Naive thymus-derived CD8-positive, alpha-beta T cell (primary cell): Measurements from ENCODE around the gene CFAP410. TPM values are rescaled to one million over a fixed set of nuclear protein-coding genes. Genes with fewer than 3 reads are reported as not detected.

Experiments
- ATAC-seq, 2 donors: fragments of 150-1000 bp; cut with Tn5 transposase in 1 of 2; sonication (Bioruptor Pico), chemical (Tn5 transposase) in 1 of 2; 1 replicate in 1 of 2; 2 replicates in 1 of 2; pipeline ENCODE4 v1.10.0; 2021; ENCODE audit warnings: mild to moderate bottlenecking in 2 of 2, moderate library complexity in 2 of 2
- POLR2A ChIA-PET: fragments of 350-600 bp; sonication (Branson Sonifier 250); formaldehyde crosslinking; loops from one replicate; lab custom pipeline; 2021; ENCODE audit warnings: antibody characterized with exemption; lab: Charles Lee
- DNase-seq, 10 donors: peaks; one replicate each; pipeline versions ENCODE4 v3.0.0 to v3.0.0-alpha.2; 2020 to 2022
- H3K27ac Mint-ChIP-seq, 10 donors: one replicate each; pipeline ENCODE4 v1.8.0; 2020 to 2022; ENCODE audit warnings: mild to moderate bottlenecking in 10 of 10, mixed read lengths in 10 of 10, moderate library complexity in 4 of 10, inconsistent platforms in 1 of 10
- H3K27me3 Mint-ChIP-seq, 5 donors: one replicate each; pipeline ENCODE4 v1.8.0; 2021 to 2022; ENCODE audit warnings: mixed read lengths in 5 of 5
- H3K36me3 Mint-ChIP-seq, 3 donors: one replicate each; pipeline ENCODE4 v1.8.0; 2020 to 2022; ENCODE audit warnings: mixed read lengths in 3 of 3, mild to moderate bottlenecking in 2 of 3, inconsistent platforms in 1 of 3
- H3K4me1 Mint-ChIP-seq, 4 donors: one replicate each; pipeline ENCODE4 v1.8.0; 2021 to 2022; ENCODE audit warnings: mixed read lengths in 4 of 4
- H3K4me3 Mint-ChIP-seq, 10 donors: one replicate each; pipeline ENCODE4 v1.8.0; 2020 to 2022; ENCODE audit warnings: mild to moderate bottlenecking in 10 of 10, mixed read lengths in 10 of 10, moderate library complexity in 6 of 10, inconsistent platforms in 1 of 10
- H3K9me3 Mint-ChIP-seq, 9 donors: one replicate each; pipeline ENCODE4 v1.8.0; 2020 to 2022; ENCODE audit warnings: mixed read lengths in 9 of 9, mild to moderate bottlenecking in 3 of 9, inconsistent platforms in 1 of 9, moderate library complexity in 1 of 9
- polyA plus RNA-seq, 3 donors: library from polyadenylated mRNA; unstranded; fragments of 300-500 nt; fragmentation: Illumina TruSeq; gene quantifications; one replicate each; pipeline ENCODE4 v1.2.3, GENCODE V29; 2021
- total RNA-seq, 8 experiments: library from RNA in 2 of 8; stranded (reverse) in 2 of 8; gene quantifications; one replicate each; pipeline ENCODE4 v1.2.3 and lab custom pipeline; 2021 to 2026

The CFAP410 gene
- total and polyA plus RNA-seq, 5 experiments from 2014 or later: 23.2 to 60.2 (median 40.6) TPM

DNA sequence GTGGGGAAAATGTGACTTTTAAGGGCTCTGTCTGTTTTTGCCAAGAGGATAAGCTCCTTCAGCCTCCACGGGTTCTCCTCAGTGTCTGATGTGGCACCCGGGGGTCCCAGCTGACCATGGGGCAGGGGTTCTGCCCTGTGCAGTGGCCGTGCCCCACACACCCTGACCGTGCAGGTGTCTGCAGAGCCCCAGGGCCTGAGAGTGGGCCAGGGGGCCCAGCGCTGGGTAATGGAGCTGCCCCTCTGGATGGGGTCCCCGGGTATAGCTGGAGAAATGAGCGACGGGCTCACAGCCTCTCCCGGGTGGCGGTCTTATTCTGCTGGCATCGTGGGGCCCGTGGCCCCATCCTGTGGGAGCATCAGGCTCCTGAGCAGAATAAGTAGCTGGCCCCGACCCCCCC, 42.3 kb downstream of the CFAP410 start:
- H3K36me3 Mint-ChIP-seq: no peaks in the 10 kb centered on the region
- no peaks in the 10 kb centered on the region for H3K9me3 Mint-ChIP-seq
- H3K4me3 Mint-ChIP-seq: no peak overlapping the region
- no peak for ATAC-seq
- POLR2A ChIA-PET: interaction anchor here (2.5 kb wide), 1 partner anchor 41 kb away, joined by 8 read pairs; the partner anchor contains the start of gene CFAP410
- DNase-seq: no peak
- no peaks in the 10 kb centered on the region for H3K27me3 Mint-ChIP-seq
- peaks cover 17 to 68% (median 51%) of the 10 kb centered on the region in 4 donors for H3K4me1 Mint-ChIP-seq
- H3K27ac Mint-ChIP-seq: no peak overlapping the region

- POLR2A ChIA-PET: no interaction called here
- no peaks in the 10 kb centered on the region for H3K9me3 Mint-ChIP-seq
- H3K36me3 Mint-ChIP-seq: no peaks in the 10 kb centered on the region
- DNase-seq (no peak), ATAC-seq (no peak)
- no peak overlapping the region for H3K27ac Mint-ChIP-seq
- no peaks in the 10 kb centered on the region for H3K27me3 Mint-ChIP-seq
- no peak overlapping the region for H3K4me3 Mint-ChIP-seq
- H3K4me1 Mint-ChIP-seq: peaks cover 16 to 64% (median 44%) of the 10 kb centered on the region in 4 donors
These were observed 43.1 kb downstream of the CFAP410 start for GRCh38 chr21:44296103-44296519.

DNA sequence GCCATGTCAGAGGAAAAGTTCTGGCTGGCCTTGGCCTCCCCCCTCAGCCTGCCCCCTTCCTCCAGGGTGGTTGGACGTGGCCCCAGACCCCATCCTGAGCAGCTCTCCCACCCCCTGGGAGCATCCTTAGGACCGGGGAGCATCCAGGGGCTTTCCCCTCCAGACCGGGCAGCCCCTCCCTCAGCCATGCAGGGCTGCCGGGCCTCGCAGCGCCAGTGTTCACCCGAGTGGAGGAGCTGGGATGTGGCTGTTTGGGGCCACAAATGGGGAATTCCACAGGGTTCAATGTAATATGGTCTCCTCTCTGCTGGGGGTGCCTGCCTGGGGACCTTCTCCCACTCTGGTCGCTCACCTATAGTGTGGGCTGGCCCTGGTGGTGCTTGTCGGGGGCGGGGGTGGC, 43.5 kb downstream of the CFAP410 start:
- peaks cover 13 to 59% (median 39%) of the 10 kb centered on the region in 4 donors for H3K4me1 Mint-ChIP-seq
- ATAC-seq (no peak), DNase-seq (no peak)
- no peaks in the 10 kb centered on the region for H3K27me3 Mint-ChIP-seq
- POLR2A ChIA-PET: no interaction called here
- H3K36me3 Mint-ChIP-seq: no peaks in the 10 kb centered on the region
- H3K9me3 Mint-ChIP-seq: no peaks in the 10 kb centered on the region
- H3K4me3 Mint-ChIP-seq: peak overlapping the region in 4 of 10 donors; percentile 11 to 54 (median 38)
- H3K27ac Mint-ChIP-seq: peak overlapping the region in 7 of 10 donors; percentile 16 to 87 (median 73)

GRCh38 chr21:44295163-44295573, 44.0 kb downstream of the CFAP410 start:
- Mint-ChIP-seq H3K36me3 (no peaks in the 10 kb centered on the region), H3K9me3 (no peaks in the 10 kb centered on the region), H3K27ac (peak overlapping the region; percentile 16 to 87 (median 72)), H3K4me3 (peak overlapping the region in 5 of 10 donors; percentile 11 to 54 (median 26)), H3K27me3 (no peaks in the 10 kb centered on the region), H3K4me1 (peaks cover 13 to 58% (median 38%) of the 10 kb centered on the region in 4 donors)
- ATAC-seq (no peak), DNase-seq (peak in 3 of 10 donors; percentile 20 to 28 (median 21))
- POLR2A ChIA-PET: interaction anchor here (0.7 to 2.0 kb wide), 2 partner anchors 8 to 44 kb away, joined by 4 to 5 read pairs; partner anchors contain the start of gene CFAP410

- Mint-ChIP-seq H3K9me3 (no peaks in the 10 kb centered on the region), H3K4me3 (peak overlapping the region in 4 of 10 donors; percentile 29 to 54 (median 40)), H3K27ac (peak overlapping the region in 5 of 10 donors; percentile 16 to 75 (median 56)), H3K36me3 (no peaks in the 10 kb centered on the region), H3K4me1 (peaks cover 15 to 58% (median 38%) of the 10 kb centered on the region in 4 donors), H3K27me3 (no peaks in the 10 kb centered on the region)
- DNase-seq (peak in 8 of 10 donors; percentile 16 to 63 (median 38)), ATAC-seq (peak in 1 of 2 donors; percentile 17)
- POLR2A ChIA-PET: interaction anchor here (0.7 to 2.0 kb wide), 3 partner anchors 8 to 275 kb away, joined by 4 to 6 read pairs (median 5); partner anchors contain the start of gene CFAP410
These were observed 44.6 kb downstream of the CFAP410 start for GRCh38 chr21:44294391-44295162.

- peak; percentile 66 to 70 for ATAC-seq
- Mint-ChIP-seq H3K36me3 (no peaks in the 10 kb centered on the region), H3K9me3 (no peaks in the 10 kb centered on the region), H3K27ac (peak overlapping the region in 1 of 10 donors; percentile 74), H3K4me1 (peaks cover 11 to 50% (median 32%) of the 10 kb centered on the region in 4 donors), H3K27me3 (no peaks in the 10 kb centered on the region), H3K4me3 (peak overlapping the region in 2 of 10 donors; percentile 33 to 47)
- DNase-seq: peak in 9 of 10 donors; percentile 27 to 77 (median 54)
- POLR2A ChIA-PET: interaction anchor here (1.0 to 2.0 kb wide), 2 partner anchors 46 to 274 kb away, joined by 5 to 6 read pairs; partner anchors contain the start of gene CFAP410
These were observed 45.5 kb downstream of the CFAP410 start for GRCh38 chr21:44293551-44294231.

DNA sequence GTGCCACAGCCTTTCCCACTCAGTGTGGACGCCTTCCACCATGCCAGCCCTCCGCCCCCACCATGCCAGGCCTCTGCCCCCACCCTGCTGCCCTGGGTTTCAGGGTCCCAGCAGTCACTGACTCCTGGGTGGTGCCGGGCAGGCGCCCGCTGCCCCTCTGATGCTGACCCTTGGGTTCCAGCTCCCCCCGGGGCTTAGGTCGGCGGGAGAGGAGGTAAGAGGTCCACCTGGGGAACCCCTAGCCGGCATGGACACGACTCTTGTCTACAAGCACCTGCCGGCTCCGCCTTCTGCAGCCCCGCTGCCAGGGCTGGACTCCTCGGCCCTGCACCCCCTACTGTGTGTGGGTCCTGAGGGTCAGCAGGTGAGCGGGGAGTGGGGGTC, 46.4 kb downstream of the CFAP410 start:
- Mint-ChIP-seq H3K27ac (peak overlapping the region in 1 of 10 donors; percentile 57), H3K9me3 (no peaks in the 10 kb centered on the region), H3K36me3 (no peaks in the 10 kb centered on the region), H3K4me3 (peak overlapping the region in 1 of 10 donors; percentile 19), H3K27me3 (peaks cover 0 to 3% (median 0%) of the 10 kb centered on the region in 5 donors), H3K4me1 (peaks cover 7 to 48% (median 24%) of the 10 kb centered on the region in 4 donors)
- ATAC-seq (no peak), DNase-seq (peak in 1 of 10 donors; percentile 46)
- POLR2A ChIA-PET: no interaction called here

DNA sequence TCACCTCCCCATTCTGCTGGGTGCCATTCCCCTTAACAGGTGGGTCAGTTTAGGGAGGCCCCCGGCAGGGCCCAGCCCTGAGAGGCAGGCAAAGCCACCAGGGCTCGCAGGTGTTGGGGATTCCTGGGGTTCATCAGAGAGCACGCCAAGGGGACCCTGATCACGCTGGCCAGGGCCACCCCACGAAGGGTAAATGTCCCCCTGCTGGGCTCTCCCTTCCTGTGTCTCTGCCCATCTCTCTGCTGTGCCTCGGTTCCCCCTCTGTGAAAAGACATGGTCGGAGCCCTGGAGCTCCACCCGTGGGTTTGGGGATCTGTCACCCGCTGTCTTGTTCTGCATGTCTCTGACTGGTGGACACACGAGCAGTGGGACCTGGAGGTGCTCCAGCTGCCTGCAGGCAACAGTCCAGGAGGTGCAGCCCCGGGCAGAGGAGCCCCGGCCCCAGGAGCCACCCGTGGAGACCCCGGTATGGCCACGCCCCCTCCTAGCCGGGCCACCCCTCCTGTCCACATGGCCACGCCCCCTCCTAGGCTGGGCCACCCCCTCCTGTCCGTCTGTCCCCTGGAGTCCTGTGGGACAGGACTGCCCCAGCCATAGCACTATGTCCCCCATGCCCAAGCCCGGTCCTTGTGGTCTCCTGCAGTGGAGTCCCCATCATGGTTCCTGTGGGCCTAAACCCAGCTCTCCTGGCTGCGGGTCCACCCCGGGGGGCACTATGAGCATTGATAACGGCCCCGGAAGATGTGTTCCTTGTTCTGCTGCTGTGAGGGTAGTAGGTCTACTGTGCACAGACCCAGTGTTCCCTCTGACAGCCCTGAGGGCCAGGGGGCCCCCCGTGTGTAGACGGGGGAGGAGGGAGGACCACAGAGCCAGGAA, 47.0 kb downstream of the CFAP410 start:
- H3K4me3 Mint-ChIP-seq: peak overlapping the region in 1 of 10 donors; percentile 71

DNA sequence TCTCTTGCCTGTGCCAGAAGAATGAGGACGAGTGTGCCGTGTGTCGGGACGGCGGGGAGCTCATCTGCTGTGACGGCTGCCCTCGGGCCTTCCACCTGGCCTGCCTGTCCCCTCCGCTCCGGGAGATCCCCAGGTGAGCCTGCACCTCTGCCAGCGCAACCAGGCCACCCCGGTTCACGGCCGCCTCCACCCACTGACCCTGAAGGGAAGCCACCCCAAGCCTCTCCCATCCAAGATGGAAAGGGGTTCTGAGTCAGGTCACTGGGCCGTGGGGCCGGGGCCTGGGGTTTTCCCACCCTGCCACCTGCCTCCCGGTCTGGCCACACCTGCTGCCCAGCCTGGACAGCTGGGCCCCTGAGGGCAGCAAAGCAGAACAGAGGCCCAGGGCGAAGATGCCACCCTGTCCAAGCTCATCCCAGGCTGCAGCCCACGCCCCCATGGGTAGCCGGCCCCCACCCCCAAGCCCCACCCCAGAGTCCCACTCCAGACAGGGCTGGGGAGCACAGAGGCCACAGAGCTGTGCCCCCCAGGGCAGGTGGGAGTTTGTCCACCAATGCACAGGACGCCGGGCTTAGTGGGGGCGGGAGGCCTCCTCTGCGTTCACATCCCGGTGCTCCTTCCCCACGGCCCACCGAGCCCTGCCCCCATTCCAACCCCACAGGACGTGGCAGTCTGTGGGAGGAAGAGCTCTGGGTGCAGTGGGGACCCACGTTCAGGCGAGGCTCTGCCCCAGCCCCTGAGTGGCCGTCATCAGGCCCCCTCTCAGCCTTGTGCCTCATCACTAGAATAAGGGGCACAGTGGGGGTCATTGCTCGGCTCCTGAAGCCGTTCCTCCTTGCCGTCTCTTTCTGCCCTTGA, 47.9 kb downstream of the CFAP410 start:
- peaks cover 7 to 44% (median 18%) of the 10 kb centered on the region in 4 donors for H3K4me1 Mint-ChIP-seq
- peaks cover 0 to 5% (median 0%) of the 10 kb centered on the region in 5 donors for H3K27me3 Mint-ChIP-seq
- no peaks in the 10 kb centered on the region for H3K36me3 Mint-ChIP-seq
- ATAC-seq: no peak
- H3K27ac Mint-ChIP-seq: peak overlapping the region in 1 of 10 donors; percentile 57
- POLR2A ChIA-PET: no interaction called here
- peak in 2 of 10 donors; percentile 5 to 55 for DNase-seq
- no peaks in the 10 kb centered on the region for H3K9me3 Mint-ChIP-seq
- no peak overlapping the region for H3K4me3 Mint-ChIP-seq

More for the DNA sequence above, 47.0 kb downstream of the CFAP410 start:
- Mint-ChIP-seq H3K27me3 (peaks cover 0 to 5% (median 0%) of the 10 kb centered on the region in 5 donors), H3K27ac (peak overlapping the region in 3 of 10 donors; percentile 19 to 57 (median 29)), H3K9me3 (no peaks in the 10 kb centered on the region), H3K4me1 (peaks cover 7 to 44% (median 18%) of the 10 kb centered on the region in 4 donors), H3K36me3 (no peaks in the 10 kb centered on the region)
- POLR2A ChIA-PET: no interaction called here
- ATAC-seq (no peak), DNase-seq (peak in 2 of 10 donors; percentile 9 to 53)

- peak overlapping the region in 2 of 10 donors; percentile 58 to 74 for H3K27ac Mint-ChIP-seq
- ATAC-seq (no peak), DNase-seq (peak in 2 of 10 donors; percentile 3 to 23)
- H3K36me3 Mint-ChIP-seq: no peaks in the 10 kb centered on the region
- peaks cover 0 to 5% (median 0%) of the 10 kb centered on the region in 5 donors for H3K27me3 Mint-ChIP-seq
- H3K4me1 Mint-ChIP-seq: peaks cover 7 to 42% (median 16%) of the 10 kb centered on the region in 4 donors
- peak overlapping the region in 2 of 10 donors; percentile 11 to 56 for H3K4me3 Mint-ChIP-seq
- H3K9me3 Mint-ChIP-seq: no peaks in the 10 kb centered on the region
- POLR2A ChIA-PET: no interaction called here
These were observed 48.7 kb downstream of the CFAP410 start for GRCh38 chr21:44290327-44291077.
